ENCODE measurements around the gene COQ3.

COQ3 gene

GRCh38 chr6:99390896-99391295, 3.1 kb downstream of the COQ3 start:
- TF ChIP-seq, protein P1, sequence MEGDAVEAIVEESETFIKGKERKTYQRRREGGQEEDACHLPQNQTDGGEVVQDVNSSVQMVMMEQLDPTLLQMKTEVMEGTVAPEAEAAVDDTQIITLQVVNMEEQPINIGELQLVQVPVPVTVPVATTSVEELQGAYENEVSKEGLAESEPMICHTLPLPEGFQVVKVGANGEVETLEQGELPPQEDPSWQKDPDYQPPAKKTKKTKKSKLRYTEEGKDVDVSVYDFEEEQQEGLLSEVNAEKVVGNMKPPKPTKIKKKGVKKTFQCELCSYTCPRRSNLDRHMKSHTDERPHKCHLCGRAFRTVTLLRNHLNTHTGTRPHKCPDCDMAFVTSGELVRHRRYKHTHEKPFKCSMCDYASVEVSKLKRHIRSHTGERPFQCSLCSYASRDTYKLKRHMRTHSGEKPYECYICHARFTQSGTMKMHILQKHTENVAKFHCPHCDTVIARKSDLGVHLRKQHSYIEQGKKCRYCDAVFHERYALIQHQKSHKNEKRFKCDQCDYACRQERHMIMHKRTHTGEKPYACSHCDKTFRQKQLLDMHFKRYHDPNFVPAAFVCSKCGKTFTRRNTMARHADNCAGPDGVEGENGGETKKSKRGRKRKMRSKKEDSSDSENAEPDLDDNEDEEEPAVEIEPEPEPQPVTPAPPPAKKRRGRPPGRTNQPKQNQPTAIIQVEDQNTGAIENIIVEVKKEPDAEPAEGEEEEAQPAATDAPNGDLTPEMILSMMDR (IDR thresholded peaks at IDR 0.05; ENCODE audit: insufficient read depth, low read depth, low read length, missing control alignments), result no peak
- H3K4me3 ChIP-seq (ENCODE audit: low read length), result no peak overlapping the region
- DNase-seq (ENCODE audit: low read depth), result no peak

DNA sequence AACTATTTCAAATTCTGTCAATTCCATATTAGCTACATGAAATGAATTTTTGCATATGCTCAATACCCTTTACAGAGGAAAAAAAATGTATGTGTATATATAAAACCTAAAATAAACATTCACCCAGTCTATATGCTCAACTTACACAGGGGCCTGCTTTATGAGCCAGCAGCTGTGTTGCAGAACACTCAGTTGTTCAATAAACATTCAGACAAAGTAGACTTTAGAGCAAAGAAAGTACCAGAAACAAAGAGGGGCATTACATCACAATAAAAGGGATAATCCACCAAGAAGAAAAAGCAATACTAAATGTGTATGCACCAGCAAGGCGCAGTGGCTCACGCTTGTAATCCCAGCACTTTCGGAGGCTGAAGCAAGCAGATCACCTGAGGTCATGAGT, 9.5 kb downstream of the COQ3 start:
- TF ChIP-seq, protein P1 (IDR thresholded peaks at IDR 0.05; ENCODE audit: insufficient read depth, low read depth, low read length, missing control alignments), result no peak
- H3K4me3 ChIP-seq (ENCODE audit: low read length), result no peak overlapping the region
- no peak for DNase-seq (ENCODE audit: low read depth)

- TF ChIP-seq, protein P1 (IDR thresholded peaks at IDR 0.05; ENCODE audit: insufficient read depth, low read depth, low read length, missing control alignments), result no peak
- DNase-seq (ENCODE audit: low read depth), result peak; percentile 14
- H3K4me3 ChIP-seq (ENCODE audit: low read length), result no peak overlapping the region
These were observed 15.4 kb downstream of the COQ3 start for GRCh38 chr6:99378636-99379035.

DNA sequence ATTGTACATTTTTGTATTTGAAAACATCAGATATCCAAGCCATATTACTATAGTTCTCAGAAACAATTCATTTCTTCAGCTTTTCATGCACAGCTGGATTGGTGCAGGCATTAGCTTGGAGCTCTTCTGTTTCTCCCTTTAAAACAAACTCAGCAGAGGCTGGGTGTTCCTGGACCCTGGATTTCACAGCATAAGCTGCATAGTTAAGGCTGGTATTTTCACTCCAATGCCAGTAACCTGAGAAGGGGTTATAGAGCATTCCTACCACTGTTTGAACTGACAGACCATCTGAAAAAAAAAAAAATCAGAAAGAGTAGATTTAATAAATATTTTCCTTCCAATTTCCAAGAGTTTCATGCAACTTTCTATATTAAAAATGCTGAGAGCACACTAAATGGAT, 24.5 kb downstream of the COQ3 start:
- TF ChIP-seq, protein P1 (IDR thresholded peaks at IDR 0.05; ENCODE audit: insufficient read depth, low read depth, low read length, missing control alignments), result no peak
- H3K4me3 ChIP-seq (ENCODE audit: low read length), result no peak overlapping the region
- DNase-seq (ENCODE audit: low read depth), result no peak

- TF ChIP-seq, protein P1 (IDR thresholded peaks at IDR 0.05; ENCODE audit: insufficient read depth, low read depth, low read length, missing control alignments), result no peak
- DNase-seq (ENCODE audit: low read depth), result no peak
- no peak overlapping the region for H3K4me3 ChIP-seq (ENCODE audit: low read length)
These were observed 27.1 kb downstream of the COQ3 start for GRCh38 chr6:99366852-99367251.

- TF ChIP-seq, protein P1 (IDR thresholded peaks at IDR 0.05; ENCODE audit: insufficient read depth, low read depth, low read length, missing control alignments), result no peak
- no peak overlapping the region for H3K4me3 ChIP-seq (ENCODE audit: low read length)
- DNase-seq (ENCODE audit: low read depth), result no peak
These were observed 30.0 kb downstream of the COQ3 start for GRCh38 chr6:99364026-99364425.

GRCh38 chr6:99362678-99363268, 31.2 kb downstream of the COQ3 start:
- no peak overlapping the region for H3K4me3 ChIP-seq (ENCODE audit: low read length)
- TF ChIP-seq, protein P1 (IDR thresholded peaks at IDR 0.05; ENCODE audit: insufficient read depth, low read depth, low read length, missing control alignments), result no peak
- no peak for DNase-seq (ENCODE audit: low read depth)
